Spleen (tissue), 11 donors: ENCODE results near the gene FGF14. TPM values are rescaled to one million over a fixed set of nuclear protein-coding genes. Genes with fewer than 3 reads are reported as not detected.

ENCODE experiments used
- DNase-seq: peaks from one replicate; pipeline ENCODE4 v3.0.0-alpha.2; 2020
- H3K27ac ChIP-seq, 8 donors: fragments of 200-600 bp; sonication (generic) in 7 of 8; 1 replicate in 4 of 8; 2 replicates in 4 of 8; pipeline versions ENCODE4 v1.5.0 to v1.8.0; 2016 to 2021; ENCODE audit warnings: inconsistent platforms in 4 of 8, mild to moderate bottlenecking in 4 of 8, moderate library complexity in 1 of 8
- H3K27me3 ChIP-seq, 7 donors: fragments of 200-600 bp; sonication (generic) in 6 of 7; replicated peaks in 1 of 7; 1 replicate in 4 of 7; 2 replicates in 3 of 7; pipeline versions ENCODE4 v1.5.0 to v1.8.0; 2016 to 2021; ENCODE audit warnings: inconsistent platforms in 3 of 7, mild to moderate bottlenecking in 1 of 7
- H3K36me3 ChIP-seq, 6 donors: fragments of 200-600 bp; sonication (generic) in 5 of 6; 1 replicate in 4 of 6; 2 replicates in 2 of 6; pipeline versions ENCODE4 v1.5.0 to v1.8.0; 2016 to 2021; ENCODE audit warnings: inconsistent platforms in 2 of 6
- H3K4me1 ChIP-seq, 6 donors: fragments of 200-600 bp; sonication (generic) in 5 of 6; 1 replicate in 3 of 6; 2 replicates in 3 of 6; pipeline versions ENCODE4 v1.5.0 to v1.8.0; 2016 to 2021; ENCODE audit warnings: inconsistent platforms in 3 of 6
- H3K4me3 ChIP-seq, 8 donors: fragments of 200-600 bp; sonication (generic) in 7 of 8; 1 replicate in 4 of 8; 2 replicates in 4 of 8; pipeline versions ENCODE4 v1.5.0 to v1.8.0; 2016 to 2021; ENCODE audit warnings: inconsistent platforms in 4 of 8, mild to moderate bottlenecking in 4 of 8, moderate library complexity in 2 of 8
- H3K9me3 ChIP-seq, 8 donors: fragments of 200-600 bp; sonication (generic) in 7 of 8; 1 replicate in 4 of 8; 2 replicates in 4 of 8; pipeline versions ENCODE4 v1.5.0 to v1.8.0; 2016 to 2021; ENCODE audit warnings: inconsistent platforms in 4 of 8
- CTCF ChIP-seq, 11 experiments: fragments of 200-600 bp in 7 of 11; fragments of 450-650 bp in 4 of 11; sonication (generic) in 4 of 11; IDR thresholded peaks in 8 of 11; conservative IDR thresholded peaks in 3 of 11; 1 replicate in 7 of 11; 2 replicates in 4 of 11; pipeline versions ENCODE4 v1.4.0 to v1.8.0; 2016 to 2021; ENCODE audit warnings: antibody characterized with exemption in 11 of 11, inconsistent platforms in 4 of 11, mild to moderate bottlenecking in 1 of 11
- POLR2A ChIP-seq, 3 donors: fragments of 450-650 bp; IDR thresholded peaks; one replicate each; pipeline ENCODE4 v1.5.1; 2017; ENCODE audit warnings: antibody characterized with exemption in 3 of 3, mild to moderate bottlenecking in 1 of 3
- POLR2AphosphoS5 ChIP-seq, 3 donors: sonication (generic); formaldehyde crosslinking; IDR thresholded peaks; one replicate each; pipeline ENCODE4 v1.5.1; 2017; ENCODE audit warnings: antibody characterized with exemption in 3 of 3
- WGBS, 5 donors: extraction: QIAGEN DNeasy Blood & Tissue Kit in 3 of 5; methylation state at CpG; one replicate each; pipeline versions ENCODE4 v1.1.5 to v1.1.7; 2013 to 2018; 5-methylcytosine and 5-hydroxymethylcytosine counted together
- intact Hi-C: fragments of 100-400 bp; cut with DNase I; formaldehyde crosslinking; loops from one replicate; pipeline ENCODE4 v1.15.0; 2023; ENCODE audit warnings: low total_unique reads
- polyA plus RNA-seq, 3 donors: library from polyadenylated mRNA; stranded (reverse); fragments of 200-250 nt; gene quantifications; one replicate each; pipeline ENCODE4 v1.2.1, GENCODE V29; 2013
- total RNA-seq, 7 donors: library from RNA; depleted of rRNA in 3 of 7; stranded (reverse); fragments of >200 nt in 3 of 7; fragmentation: NEBNext Ultra II Directional in 4 of 7; extraction: Animal tissue kit (Norgen Biotek cat#: 25700) in 4 of 7; gene quantifications; one replicate each; pipeline versions ENCODE4 v1.1.0 to v1.2.1, GENCODE V29; 2016 to 2021
- donor health status: healthy with polysubstance abuse.
- donor health status: DM: no; HTN: no; CAD: no; lungs with moderate emphysema.
- donor health status: DM: no; HTN: no; CAD: no.
- donor health status: Bipolar disorder and iron deficiency.
- donor health status: healthy.
- donor health status: DM: no; HTN: no; CAD: no.
- donor health status: DM: yes; HTN: yes; CAD: no.

Gene FGF14
- total and polyA plus RNA-seq, 10 donors, result 0.03 to 1.1 (median 0.05) TPM; not detected in 3

DNA sequence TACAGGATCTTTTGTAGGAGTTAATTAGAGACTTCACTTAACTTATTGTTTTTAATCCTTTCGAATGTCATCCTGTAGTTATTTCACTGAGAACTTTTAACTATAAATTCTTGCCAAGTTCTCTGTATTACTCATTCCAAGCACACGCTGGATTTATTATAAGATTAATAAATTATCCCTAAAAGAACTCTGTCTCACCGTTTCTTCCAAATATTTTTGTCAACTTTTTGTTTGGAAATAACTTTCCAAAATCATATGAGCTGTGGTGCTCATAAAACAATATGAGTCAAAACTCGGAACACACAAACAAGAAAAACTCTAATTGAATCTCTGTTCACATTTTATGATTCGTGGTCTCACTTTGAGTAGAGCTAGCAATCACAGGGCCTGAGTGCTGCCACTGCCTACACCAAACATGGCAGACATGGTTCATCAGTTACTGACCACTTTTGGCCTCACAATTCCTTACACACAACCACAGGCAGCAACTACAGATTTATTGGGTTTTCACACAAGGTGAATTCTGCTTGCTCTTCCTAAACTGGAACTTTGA, 412.0 kb downstream of the FGF14 start:
- no peak for TF ChIP-seq CTCF (IDR thresholded peaks at IDR 0.05 in 8 of 11, conservative IDR thresholded peaks at IDR 0.05 in 3 of 11)
- H3K27ac ChIP-seq, result no peak overlapping the region
- WGBS, 5 donors, result 71 to 82% (median 73%) methylated on average over 5 of the region's 5 CpGs
- H3K36me3 ChIP-seq, result no peaks in the 10 kb centered on the region
- H3K27me3 ChIP-seq, result no peaks in the 10 kb centered on the region
- intact Hi-C loops, result no loop called here
- H3K9me3 ChIP-seq, result peaks cover 0 to 4% (median 0%) of the 10 kb centered on the region in 8 donors
- H3K4me1 ChIP-seq, result no peaks in the 10 kb centered on the region
- no peak for DNase-seq
- H3K4me3 ChIP-seq, result no peak overlapping the region

GRCh38 chr13:101988140-101988539, 413.7 kb downstream of the FGF14 start:
- Histone ChIP-seq H3K4me1 (no peaks in the 10 kb centered on the region), H3K27ac (no peak overlapping the region), H3K4me3 (no peak overlapping the region), H3K9me3 (peaks cover 0 to 4% (median 0%) of the 10 kb centered on the region in 8 donors), H3K27me3 (no peaks in the 10 kb centered on the region), H3K36me3 (no peaks in the 10 kb centered on the region)
- TF ChIP-seq POLR2AphosphoS5 (IDR thresholded peaks at IDR 0.05), result no peak
- no peak for TF ChIP-seq POLR2A (IDR thresholded peaks at IDR 0.05)
- TF ChIP-seq CTCF (IDR thresholded peaks at IDR 0.05 in 8 of 11, conservative IDR thresholded peaks at IDR 0.05 in 3 of 11), result no peak
- WGBS, 5 donors, result 80 to 92% (median 84%) methylated on average over 4 of the region's 4 CpGs
- intact Hi-C loops, result no loop called here
- no peak for DNase-seq

DNA sequence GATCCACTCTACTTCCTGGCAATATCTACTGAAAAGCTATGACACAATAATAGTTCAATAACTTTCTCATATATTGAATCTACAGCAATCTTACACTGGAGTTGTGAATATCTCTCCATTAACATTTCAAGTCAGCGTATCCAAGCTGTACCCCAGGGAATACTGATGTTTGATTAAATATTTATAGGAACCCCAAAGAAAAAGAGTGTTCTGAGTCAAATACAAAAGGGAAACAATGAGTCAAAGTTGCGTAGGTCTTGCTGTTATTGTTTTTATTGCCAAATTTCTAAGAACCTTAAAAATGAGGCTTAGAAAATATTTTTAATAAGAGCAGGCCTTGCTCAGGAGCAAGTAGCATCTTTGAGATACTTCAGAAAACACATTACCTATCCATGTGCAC, 415.5 kb downstream of the FGF14 start:
- H3K36me3 ChIP-seq, result no peaks in the 10 kb centered on the region
- H3K27me3 ChIP-seq, result no peaks in the 10 kb centered on the region
- H3K4me3 ChIP-seq, result no peak overlapping the region
- intact Hi-C loops, result no loop called here
- DNase-seq, result no peak
- H3K9me3 ChIP-seq, result peaks cover 0 to 4% (median 0%) of the 10 kb centered on the region in 8 donors
- no peak overlapping the region for H3K27ac ChIP-seq
- WGBS, 5 donors, result 69 to 88% (median 82%) methylated on average over 2 of the region's 2 CpGs
- H3K4me1 ChIP-seq, result no peaks in the 10 kb centered on the region
- no peak for TF ChIP-seq POLR2A (IDR thresholded peaks at IDR 0.05)
- TF ChIP-seq CTCF (IDR thresholded peaks at IDR 0.05 in 8 of 11, conservative IDR thresholded peaks at IDR 0.05 in 3 of 11), result no peak
- TF ChIP-seq POLR2AphosphoS5 (IDR thresholded peaks at IDR 0.05), result no peak

DNA sequence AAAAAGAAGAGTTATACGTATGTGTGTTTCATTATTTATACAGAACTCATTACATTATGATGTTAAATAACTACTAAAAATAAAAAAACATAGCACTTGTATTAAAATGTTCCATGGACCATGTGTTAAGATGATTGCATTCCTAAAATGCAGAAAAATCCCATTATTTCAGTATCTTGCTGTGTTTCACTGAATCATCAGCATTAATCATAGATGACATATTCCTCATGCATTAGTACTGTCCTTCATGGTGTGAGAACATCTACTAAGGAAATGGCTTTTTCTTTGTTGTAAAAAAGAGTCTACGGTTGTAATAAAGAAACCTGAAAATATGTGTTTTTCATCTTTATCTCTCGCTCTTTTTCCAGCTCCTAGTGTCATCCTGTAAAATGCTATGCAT, 416.5 kb downstream of the FGF14 start:
- no peak for DNase-seq
- H3K27ac ChIP-seq, result no peak overlapping the region
- H3K4me1 ChIP-seq, result no peaks in the 10 kb centered on the region

GRCh38 chr13:101982903-101983302, 418.9 kb downstream of the FGF14 start:
- intact Hi-C loops, result no loop called here
- no peaks in the 10 kb centered on the region for H3K36me3 ChIP-seq
- H3K4me1 ChIP-seq, result no peaks in the 10 kb centered on the region
- no peak overlapping the region for H3K27ac ChIP-seq
- H3K27me3 ChIP-seq, result no peaks in the 10 kb centered on the region
- TF ChIP-seq CTCF (IDR thresholded peaks at IDR 0.05 in 8 of 11, conservative IDR thresholded peaks at IDR 0.05 in 3 of 11) (no peak), POLR2A (IDR thresholded peaks at IDR 0.05) (no peak), POLR2AphosphoS5 (IDR thresholded peaks at IDR 0.05) (no peak)
- no peak overlapping the region for H3K4me3 ChIP-seq
- H3K9me3 ChIP-seq, result peaks cover 0 to under 1% (median 0%) of the 10 kb centered on the region in 8 donors
- DNase-seq, result no peak

More for the DNA sequence above, 416.5 kb downstream of the FGF14 start:
- WGBS, 5 donors, result 72 to 87% (median 79%) methylated on average over 3 of the region's 3 CpGs
- H3K36me3 ChIP-seq, result no peaks in the 10 kb centered on the region
- peaks cover 0 to 4% (median 0%) of the 10 kb centered on the region in 8 donors for H3K9me3 ChIP-seq
- intact Hi-C loops, result no loop called here
- no peak for TF ChIP-seq POLR2A (IDR thresholded peaks at IDR 0.05)
- TF ChIP-seq POLR2AphosphoS5 (IDR thresholded peaks at IDR 0.05), result no peak
- no peaks in the 10 kb centered on the region for H3K27me3 ChIP-seq
- no peak overlapping the region for H3K4me3 ChIP-seq
